Measurements from ENCODE around the gene GPR107. TPM values are rescaled to one million over a fixed set of nuclear protein-coding genes. Genes with fewer than 3 reads are reported as not detected.

Gene GPR107
- total RNA-seq, 1 experiment from 2014 or later: 47.1 TPM

DNA sequence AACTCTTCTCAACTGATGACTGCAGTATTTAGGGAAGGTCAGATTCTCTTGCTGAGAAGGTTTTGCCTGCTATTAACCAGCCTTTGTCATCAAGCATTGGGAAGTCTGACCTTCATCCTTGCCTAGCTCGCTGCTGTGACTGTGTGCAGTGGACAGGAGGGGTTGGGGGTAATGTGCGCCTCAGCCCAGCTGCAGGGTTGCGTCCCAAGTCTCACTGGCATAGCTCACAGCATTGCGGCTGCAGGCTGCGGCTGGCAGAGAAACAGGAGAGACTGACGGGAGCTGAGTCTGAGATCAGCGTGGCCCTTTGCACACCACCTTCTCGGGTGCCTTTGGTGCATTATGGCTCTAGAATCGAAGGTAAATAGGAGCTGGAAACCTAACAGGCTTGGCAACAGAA lies 62.6 kb downstream of the GPR107 start:
- intact Hi-C loops (cut with micrococcal nuclease; ENCODE audit: unreplicated experiment): loop anchor here (5.0 kb wide), 1 partner anchor 306 kb away; no protein-coding TSS in a partner anchor
- H3K4me3 ChIP-seq (ENCODE audit: low read depth, low read length, poor library complexity, severe bottlenecking): no peak overlapping the region
- H3K9me3 ChIP-seq (ENCODE audit: low read depth, low read length, poor library complexity, severe bottlenecking): no peaks in the 10 kb centered on the region
- H3K27ac ChIP-seq (ENCODE audit: low read depth, low read length, poor library complexity, severe bottlenecking): no peak overlapping the region
- H3K4me1 ChIP-seq (ENCODE audit: insufficient read depth, low read length, poor library complexity, severe bottlenecking): peaks cover 32% of the 10 kb centered on the region
- no peak for DNase-seq (ENCODE audit: low spot score)
- TF ChIP-seq CTCF (conservative IDR thresholded peaks at IDR 0.05; ENCODE audit: low read depth, low read length) (no peak), EZH2 (IDR thresholded peaks at IDR 0.05; ENCODE audit: borderline replicate concordance, low read depth, low read length, poor library complexity, severe bottlenecking) (no peak)
- BruUV-seq (replicated peaks): no TSS peak
- ChIA-PET POLR2A (ENCODE audit: low non-redundant PET) (interaction anchor here (0.6 kb wide), 1 partner anchor 421 kb away, joined by 3 read pairs; no protein-coding TSS in a partner anchor), CTCF (no interaction called here)
- H3K27me3 ChIP-seq (replicated peaks; ENCODE audit: insufficient read depth, low read depth, low read length, poor library complexity): no peaks in the 10 kb centered on the region
- H3K36me3 ChIP-seq (ENCODE audit: insufficient read depth, low read length, poor library complexity, severe bottlenecking): peaks cover 18% of the 10 kb centered on the region

- intact Hi-C loops (cut with micrococcal nuclease; ENCODE audit: unreplicated experiment): loop anchor here (5.0 kb wide), 1 partner anchor 305 kb away; no protein-coding TSS in a partner anchor
- ChIA-PET CTCF (no interaction called here), POLR2A (ENCODE audit: low non-redundant PET) (interaction anchor here (0.5 kb wide), 1 partner anchor 11 kb away, joined by 3 read pairs; no protein-coding TSS in a partner anchor)
Measured at GRCh38 chr9:130117376-130117775, 63.7 kb downstream of the GPR107 start.

GRCh38 chr9:130117816-130118632 lies 64.3 kb downstream of the GPR107 start:
- ChIA-PET CTCF (no interaction called here), POLR2A (ENCODE audit: low non-redundant PET) (interaction anchor here (0.5 kb wide), 1 partner anchor 12 kb away, joined by 3 read pairs; no protein-coding TSS in a partner anchor)
- Histone ChIP-seq H3K4me1 (ENCODE audit: insufficient read depth, low read length, poor library complexity, severe bottlenecking) (peaks cover 32% of the 10 kb centered on the region), H3K27me3 (replicated peaks; ENCODE audit: insufficient read depth, low read depth, low read length, poor library complexity) (no peaks in the 10 kb centered on the region), H3K36me3 (ENCODE audit: insufficient read depth, low read length, poor library complexity, severe bottlenecking) (peaks cover 15% of the 10 kb centered on the region), H3K9me3 (ENCODE audit: low read depth, low read length, poor library complexity, severe bottlenecking) (no peaks in the 10 kb centered on the region), H3K4me3 (ENCODE audit: low read depth, low read length, poor library complexity, severe bottlenecking) (no peak overlapping the region), H3K27ac (ENCODE audit: low read depth, low read length, poor library complexity, severe bottlenecking) (peak overlapping the region; percentile 81)
- intact Hi-C loops (cut with micrococcal nuclease; ENCODE audit: unreplicated experiment): loop anchor here (5.0 kb wide), 1 partner anchor 304 kb away; no protein-coding TSS in a partner anchor
- BruUV-seq (replicated peaks): no TSS peak
- 0 out of 2 replicates have a peak, but pooled peaks have one; percentile 11 for TF ChIP-seq CTCF (conservative IDR thresholded peaks at IDR 0.05; ENCODE audit: low read depth, low read length)
- TF ChIP-seq EZH2 (IDR thresholded peaks at IDR 0.05; ENCODE audit: borderline replicate concordance, low read depth, low read length, poor library complexity, severe bottlenecking): no peak
- peak; percentile 55 for DNase-seq (ENCODE audit: low spot score)

More at GRCh38 chr9:130117376-130117775, 63.7 kb downstream of the GPR107 start:
- BruUV-seq (replicated peaks): no TSS peak
- Histone ChIP-seq H3K4me3 (ENCODE audit: low read depth, low read length, poor library complexity, severe bottlenecking) (no peak overlapping the region), H3K27ac (ENCODE audit: low read depth, low read length, poor library complexity, severe bottlenecking) (peak overlapping the region; percentile 81), H3K4me1 (ENCODE audit: insufficient read depth, low read length, poor library complexity, severe bottlenecking) (peaks cover 32% of the 10 kb centered on the region), H3K36me3 (ENCODE audit: insufficient read depth, low read length, poor library complexity, severe bottlenecking) (peaks cover 14% of the 10 kb centered on the region), H3K27me3 (replicated peaks; ENCODE audit: insufficient read depth, low read depth, low read length, poor library complexity) (no peaks in the 10 kb centered on the region), H3K9me3 (ENCODE audit: low read depth, low read length, poor library complexity, severe bottlenecking) (no peaks in the 10 kb centered on the region)
- DNase-seq (ENCODE audit: low spot score): no peak
- TF ChIP-seq EZH2 (IDR thresholded peaks at IDR 0.05; ENCODE audit: borderline replicate concordance, low read depth, low read length, poor library complexity, severe bottlenecking): no peak
- no peak for TF ChIP-seq CTCF (conservative IDR thresholded peaks at IDR 0.05; ENCODE audit: low read depth, low read length)
